ENCODE data around the gene TAC3. TPM values are rescaled to one million over a fixed set of nuclear protein-coding genes. Genes with fewer than 3 reads are reported as not detected.

TAC3 gene
- total RNA-seq, 1 donor from 2014 or later = not detected

- no peak for DNase-seq (ENCODE audit: low spot score)
- no peaks in the 10 kb centered on the region for H3K36me3 Mint-ChIP-seq (ENCODE audit: low read depth)
- no peak overlapping the region for H3K27ac Mint-ChIP-seq (ENCODE audit: unreplicated experiment)
- no peak overlapping the region for H3K4me3 Mint-ChIP-seq (ENCODE audit: unreplicated experiment)
- H3K9me3 Mint-ChIP-seq (ENCODE audit: low read depth) = no peaks in the 10 kb centered on the region
- no peaks in the 10 kb centered on the region for H3K4me1 Mint-ChIP-seq (ENCODE audit: low read depth)
- TF ChIP-seq, protein P1, sequence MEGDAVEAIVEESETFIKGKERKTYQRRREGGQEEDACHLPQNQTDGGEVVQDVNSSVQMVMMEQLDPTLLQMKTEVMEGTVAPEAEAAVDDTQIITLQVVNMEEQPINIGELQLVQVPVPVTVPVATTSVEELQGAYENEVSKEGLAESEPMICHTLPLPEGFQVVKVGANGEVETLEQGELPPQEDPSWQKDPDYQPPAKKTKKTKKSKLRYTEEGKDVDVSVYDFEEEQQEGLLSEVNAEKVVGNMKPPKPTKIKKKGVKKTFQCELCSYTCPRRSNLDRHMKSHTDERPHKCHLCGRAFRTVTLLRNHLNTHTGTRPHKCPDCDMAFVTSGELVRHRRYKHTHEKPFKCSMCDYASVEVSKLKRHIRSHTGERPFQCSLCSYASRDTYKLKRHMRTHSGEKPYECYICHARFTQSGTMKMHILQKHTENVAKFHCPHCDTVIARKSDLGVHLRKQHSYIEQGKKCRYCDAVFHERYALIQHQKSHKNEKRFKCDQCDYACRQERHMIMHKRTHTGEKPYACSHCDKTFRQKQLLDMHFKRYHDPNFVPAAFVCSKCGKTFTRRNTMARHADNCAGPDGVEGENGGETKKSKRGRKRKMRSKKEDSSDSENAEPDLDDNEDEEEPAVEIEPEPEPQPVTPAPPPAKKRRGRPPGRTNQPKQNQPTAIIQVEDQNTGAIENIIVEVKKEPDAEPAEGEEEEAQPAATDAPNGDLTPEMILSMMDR (IDR thresholded peaks at IDR 0.05) = no peak
- peaks cover 47% of the 10 kb centered on the region for H3K27me3 Mint-ChIP-seq (ENCODE audit: low read depth)
Observed at GRCh38 chr12:57044468-57044867, 28.1 kb upstream of the TAC3 start.

DNA sequence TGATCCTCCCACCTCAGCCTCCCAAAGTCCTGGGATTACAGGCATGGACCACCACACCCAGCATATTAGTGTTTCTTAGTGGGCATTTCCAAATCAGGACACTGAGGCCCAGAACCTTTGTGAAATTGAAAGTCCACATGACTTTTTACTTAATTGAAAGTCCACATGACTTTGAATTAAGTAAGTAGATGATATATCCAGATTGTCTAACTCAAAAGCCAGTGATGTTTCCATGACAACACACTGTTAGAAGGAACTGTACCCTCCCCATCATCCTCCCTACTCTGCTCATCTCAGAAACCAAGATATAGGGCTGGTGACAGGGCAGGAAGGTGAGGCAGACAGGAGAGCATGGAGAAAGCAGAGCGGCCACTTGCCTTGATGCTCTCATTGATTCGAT lies 26.4 kb upstream of the TAC3 start:
- DNase-seq (ENCODE audit: low spot score) = no peak
- Mint-ChIP-seq H3K9me3 (ENCODE audit: low read depth) (no peaks in the 10 kb centered on the region), H3K27ac (ENCODE audit: unreplicated experiment) (no peak overlapping the region), H3K27me3 (ENCODE audit: low read depth) (peaks cover 48% of the 10 kb centered on the region), H3K4me1 (ENCODE audit: low read depth) (no peaks in the 10 kb centered on the region), H3K4me3 (ENCODE audit: unreplicated experiment) (no peak overlapping the region), H3K36me3 (ENCODE audit: low read depth) (no peaks in the 10 kb centered on the region)
- TF ChIP-seq, protein P1 (IDR thresholded peaks at IDR 0.05) = no peak

GRCh38 chr12:57040750-57041149 lies 24.4 kb upstream of the TAC3 start:
- Mint-ChIP-seq H3K4me1 (ENCODE audit: low read depth) (no peaks in the 10 kb centered on the region), H3K27ac (ENCODE audit: unreplicated experiment) (no peak overlapping the region), H3K4me3 (ENCODE audit: unreplicated experiment) (no peak overlapping the region), H3K27me3 (ENCODE audit: low read depth) (peaks cover 41% of the 10 kb centered on the region), H3K9me3 (ENCODE audit: low read depth) (no peaks in the 10 kb centered on the region), H3K36me3 (ENCODE audit: low read depth) (no peaks in the 10 kb centered on the region)
- DNase-seq (ENCODE audit: low spot score) = no peak
- TF ChIP-seq, protein P1 (IDR thresholded peaks at IDR 0.05) = no peak

DNA sequence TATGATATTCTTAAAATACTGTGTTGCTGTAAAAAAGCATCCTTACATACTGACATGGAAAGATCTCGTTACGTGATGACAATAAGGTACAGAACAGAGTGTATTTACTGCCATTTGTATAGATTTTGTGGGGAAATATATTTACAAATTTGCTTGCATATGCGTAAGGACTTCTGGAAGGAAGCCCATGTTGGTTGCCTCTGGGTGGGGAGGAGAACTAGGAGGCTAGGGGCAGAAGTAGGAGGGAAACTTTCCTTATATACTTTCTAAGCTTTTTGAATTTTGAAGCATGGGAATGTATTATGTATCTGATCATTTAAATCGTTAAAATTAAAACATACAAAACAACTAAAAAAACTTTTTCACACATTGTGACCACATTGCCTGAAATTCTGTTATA lies 23.9 kb upstream of the TAC3 start:
- no peak overlapping the region for H3K4me3 Mint-ChIP-seq (ENCODE audit: unreplicated experiment)
- TF ChIP-seq, protein P1 (IDR thresholded peaks at IDR 0.05) = no peak
- no peaks in the 10 kb centered on the region for H3K4me1 Mint-ChIP-seq (ENCODE audit: low read depth)
- H3K27me3 Mint-ChIP-seq (ENCODE audit: low read depth) = peaks cover 37% of the 10 kb centered on the region
- H3K27ac Mint-ChIP-seq (ENCODE audit: unreplicated experiment) = no peak overlapping the region
- no peak for DNase-seq (ENCODE audit: low spot score)
- H3K9me3 Mint-ChIP-seq (ENCODE audit: low read depth) = no peaks in the 10 kb centered on the region
- no peaks in the 10 kb centered on the region for H3K36me3 Mint-ChIP-seq (ENCODE audit: low read depth)

GRCh38 chr12:57039016-57039798 lies 22.9 kb upstream of the TAC3 start:
- no peak for DNase-seq (ENCODE audit: low spot score)
- H3K4me3 Mint-ChIP-seq (ENCODE audit: unreplicated experiment) = no peak overlapping the region
- no peak overlapping the region for H3K27ac Mint-ChIP-seq (ENCODE audit: unreplicated experiment)
- H3K4me1 Mint-ChIP-seq (ENCODE audit: low read depth) = no peaks in the 10 kb centered on the region
- no peaks in the 10 kb centered on the region for H3K9me3 Mint-ChIP-seq (ENCODE audit: low read depth)
- no peaks in the 10 kb centered on the region for H3K36me3 Mint-ChIP-seq (ENCODE audit: low read depth)
- peaks cover 32% of the 10 kb centered on the region for H3K27me3 Mint-ChIP-seq (ENCODE audit: low read depth)
- TF ChIP-seq, protein P1 (IDR thresholded peaks at IDR 0.05) = no peak
